H1 (cell line): ENCODE measurements around the gene TCF7L1. TPM values are rescaled to one million over a fixed set of nuclear protein-coding genes. Genes with fewer than 3 reads are reported as not detected.

Experiments
- CTCF ChIP-seq, 3 experiments: IDR thresholded peaks; 1 replicate in 2 of 3; 2 replicates in 1 of 3; pipeline versions ENCODE4 v1.5.1 to v1.6.1; 2011; ENCODE audit warnings: low read length in 3 of 3, mild to moderate bottlenecking in 3 of 3, inconsistent platforms in 2 of 3, low read depth in 1 of 3, moderate library complexity in 1 of 3; ENCODE audit not compliant: insufficient read depth in 1 of 3; ENCODE audit errors: control extremely low read depth in 1 of 3
- EP300 ChIP-seq, 2 experiments: IDR thresholded peaks; 1 replicate in 1 of 2; 2 replicates in 1 of 2; pipeline ENCODE4 v1.6.1; 2011 to 2012; ENCODE audit warnings: low read depth in 2 of 2, low read length in 2 of 2, mild to moderate bottlenecking in 2 of 2, borderline replicate concordance in 1 of 2, inconsistent platforms in 1 of 2, moderate library complexity in 1 of 2
- GABPA ChIP-seq: IDR thresholded peaks from 2 replicates; pipeline ENCODE4 v1.6.1; 2011; ENCODE audit warnings: mild to moderate bottlenecking, low read length, moderate library complexity, borderline replicate concordance; ENCODE audit not compliant: insufficient read depth
- TBP ChIP-seq: IDR thresholded peaks from 2 replicates; pipeline ENCODE4 v1.6.1; 2011; ENCODE audit warnings: low read depth, low read length, improper control_type of control experiment
- USF2 ChIP-seq: IDR thresholded peaks from 2 replicates; pipeline ENCODE4 v1.6.1; 2011; ENCODE audit warnings: low read length, improper control_type of control experiment
- polyA plus RNA-seq, 7 experiments: library from polyadenylated mRNA; depleted of rRNA in 3 of 7; stranded (reverse) in 5 of 7; unstranded in 2 of 7; fragments of >200 nt in 5 of 7; fragments of 200-250 nt in 2 of 7; gene quantifications; 1 replicate in 5 of 7; 2 replicates in 1 of 7; 4 replicates in 1 of 7; pipeline versions ENCODE4 v1.2.1 to v1.2.3, GENCODE V29; 2011 to 2013; ENCODE audit warnings: missing spikeins in 2 of 7, mixed read lengths in 2 of 7
- total RNA-seq: library from RNA; stranded (reverse); fragmentation: NEBNext Ultra II Directional; extraction: Animal tissue kit (Norgen Biotek cat#: 25700); gene quantifications from 2 replicates; pipeline ENCODE4 v1.2.1, GENCODE V29; 2021

TCF7L1 gene
- total and polyA plus RNA-seq, 2 of the 8 experiments (the other 6 are each of a cell fraction or from before 2014, with no cell fraction given): 27.5 to 108 TPM

- TF ChIP-seq CTCF (IDR thresholded peaks at IDR 0.05; ENCODE audit: control extremely low read depth in 1 of 3, insufficient read depth in 1 of 3, low read depth in 1 of 3, low read length in 3 of 3) (peak in 1 of 3 experiments; percentile 0; a peak in 1 of 4 replicates), TBP (peak; percentile 17; the same call in 1 of the 2 replicates), EP300 (IDR thresholded peaks at IDR 0.05; ENCODE audit: borderline replicate concordance in 1 of 2, low read depth in 2 of 2, low read length in 2 of 2) (peak in 1 of 2 experiments; percentile 90; a peak in 2 of 3 replicates), GABPA (no peak; the same call in 1 of the 2 replicates), USF2 (no peak)
Measured at GRCh38 chr2:85134896-85135659, 1.9 kb downstream of the TCF7L1 start (continued).
